CD4-positive, CD25-positive, alpha-beta regulatory T cell (primary cell): ENCODE data around the gene EPHB2. TPM values are rescaled to one million over a fixed set of nuclear protein-coding genes. Genes with fewer than 3 reads are reported as not detected.

Source experiments
- ATAC-seq, 2 donors: fragments of 150-1000 bp; cut with Tn5 transposase; one replicate each; pipeline ENCODE4 v1.10.0; 2021; ENCODE audit warnings: low read depth in 2 of 2, moderate number of reproducible peaks in 2 of 2, moderate library complexity in 1 of 2
- DNase-seq, 3 donors: peaks; one replicate each; pipeline versions ENCODE4 v3.0.0 to v3.0.0-alpha.2; 2012 to 2022; ENCODE audit warnings: mixed read lengths in 1 of 3
- H3K27ac ChIP-seq: one replicate; pipeline ENCODE4 v1.7.0; 2013; ENCODE audit warnings: mild to moderate bottlenecking, low read length; ENCODE audit not compliant: insufficient read depth, poor library complexity, severe bottlenecking
- H3K27me3 ChIP-seq: one replicate; pipeline ENCODE4 v1.7.0; 2013; ENCODE audit warnings: low read length; ENCODE audit not compliant: control insufficient read depth, insufficient read depth
- H3K36me3 ChIP-seq: one replicate; pipeline ENCODE4 v1.7.0; 2013; ENCODE audit warnings: mild to moderate bottlenecking, low read length, moderate library complexity; ENCODE audit not compliant: control insufficient read depth, insufficient read depth
- H3K4me1 ChIP-seq: 2 replicates; pipeline ENCODE4 v1.7.0; 2013; ENCODE audit warnings: mild to moderate bottlenecking, low read length; ENCODE audit not compliant: insufficient read depth, control insufficient read depth, poor library complexity, severe bottlenecking
- H3K4me3 ChIP-seq: one replicate; pipeline ENCODE4 v1.7.0; 2013; ENCODE audit warnings: low read depth, mild to moderate bottlenecking, low read length, moderate library complexity
- H3K9me3 ChIP-seq, 2 experiments: 1 replicate in 1 of 2; 2 replicates in 1 of 2; pipeline ENCODE4 v1.7.0; 2013; ENCODE audit warnings: low read length in 2 of 2, mild to moderate bottlenecking in 1 of 2, moderate library complexity in 1 of 2; ENCODE audit not compliant: control insufficient read depth in 2 of 2
- H3K27ac Mint-ChIP-seq, 3 donors: one replicate each; pipeline ENCODE4 v1.8.0; 2020 to 2022; ENCODE audit warnings: mild to moderate bottlenecking in 3 of 3, mixed read lengths in 3 of 3, moderate library complexity in 2 of 3
- H3K27me3 Mint-ChIP-seq: one replicate; pipeline ENCODE4 v1.8.0; 2022; ENCODE audit warnings: mild to moderate bottlenecking, mixed read lengths
- H3K36me3 Mint-ChIP-seq: one replicate; pipeline ENCODE4 v1.8.0; 2020; ENCODE audit warnings: mixed read lengths
- H3K4me1 Mint-ChIP-seq, 4 donors: one replicate each; pipeline ENCODE4 v1.8.0; 2020 to 2022; ENCODE audit warnings: mixed read lengths in 4 of 4, mild to moderate bottlenecking in 1 of 4
- H3K4me3 Mint-ChIP-seq, 4 donors: one replicate each; pipeline ENCODE4 v1.8.0; 2020 to 2022; ENCODE audit warnings: mild to moderate bottlenecking in 4 of 4, mixed read lengths in 4 of 4, moderate library complexity in 3 of 4
- H3K9me3 Mint-ChIP-seq, 7 donors: one replicate each; pipeline ENCODE4 v1.8.0; 2020 to 2022; ENCODE audit warnings: mixed read lengths in 7 of 7, mild to moderate bottlenecking in 3 of 7, moderate library complexity in 2 of 7
- polyA plus RNA-seq, 4 donors: library from polyadenylated mRNA; unstranded; fragments of 300-500 nt; fragmentation: Illumina TruSeq; gene quantifications; one replicate each; pipeline ENCODE4 v1.2.3, GENCODE V29; 2021
- total RNA-seq: library from RNA; stranded (reverse); gene quantifications from one replicate; pipeline ENCODE4 v1.2.3, GENCODE V29; 2022

Gene EPHB2
- total and polyA plus RNA-seq, 5 donors from 2014 or later, result not detected

GRCh38 chr1:22949822-22950331 lies 239.2 kb downstream of the EPHB2 start:
- no peaks in the 10 kb centered on the region for H3K4me1 Mint-ChIP-seq
- no peak overlapping the region for H3K4me3 Mint-ChIP-seq
- Histone ChIP-seq H3K27me3 (no peaks in the 10 kb centered on the region), H3K4me1 (no peaks in the 10 kb centered on the region), H3K27ac (no peak overlapping the region), H3K36me3 (no peaks in the 10 kb centered on the region), H3K9me3 (no peaks in the 10 kb centered on the region), H3K4me3 (no peak overlapping the region)
- H3K27me3 Mint-ChIP-seq, result peaks cover 48% of the 10 kb centered on the region
- H3K27ac Mint-ChIP-seq, result no peak overlapping the region
- H3K9me3 Mint-ChIP-seq, result no peaks in the 10 kb centered on the region
- DNase-seq (no peak), ATAC-seq (no peak)
- no peaks in the 10 kb centered on the region for H3K36me3 Mint-ChIP-seq

GRCh38 chr1:22951796-22952195 lies 241.2 kb downstream of the EPHB2 start:
- H3K27ac Mint-ChIP-seq, result no peak overlapping the region
- Histone ChIP-seq H3K9me3 (no peaks in the 10 kb centered on the region), H3K4me1 (no peaks in the 10 kb centered on the region), H3K27ac (no peak overlapping the region), H3K4me3 (no peak overlapping the region), H3K36me3 (no peaks in the 10 kb centered on the region), H3K27me3 (no peaks in the 10 kb centered on the region)
- H3K27me3 Mint-ChIP-seq, result peaks cover 49% of the 10 kb centered on the region
- H3K9me3 Mint-ChIP-seq, result no peaks in the 10 kb centered on the region
- DNase-seq (no peak), ATAC-seq (no peak)
- no peaks in the 10 kb centered on the region for H3K4me1 Mint-ChIP-seq
- H3K36me3 Mint-ChIP-seq, result no peaks in the 10 kb centered on the region
- no peak overlapping the region for H3K4me3 Mint-ChIP-seq

DNA sequence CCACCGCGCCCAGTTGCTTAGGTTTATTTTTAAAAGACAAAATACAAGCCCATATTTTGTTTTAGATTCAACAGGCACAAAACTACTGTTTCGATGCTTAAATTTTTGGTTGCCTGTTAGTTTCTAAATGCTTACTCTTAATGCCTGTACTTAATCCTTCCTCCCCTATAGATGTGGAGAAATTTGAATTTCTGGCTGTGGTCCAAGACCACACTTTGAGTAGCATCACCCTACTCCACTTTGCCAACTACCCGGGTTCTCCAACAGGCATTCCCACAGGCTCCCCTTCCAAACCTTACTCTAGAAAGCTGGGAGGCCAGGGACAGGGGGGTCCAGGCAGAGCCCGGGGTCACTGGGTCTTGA lies 242.0 kb downstream of the EPHB2 start:
- no peaks in the 10 kb centered on the region for H3K4me1 ChIP-seq
- no peaks in the 10 kb centered on the region for H3K9me3 ChIP-seq
- H3K4me3 ChIP-seq, result no peak overlapping the region
- no peak overlapping the region for H3K27ac Mint-ChIP-seq
- H3K36me3 ChIP-seq, result no peaks in the 10 kb centered on the region
- ATAC-seq, result no peak
- no peaks in the 10 kb centered on the region for H3K9me3 Mint-ChIP-seq
- no peak overlapping the region for H3K4me3 Mint-ChIP-seq
- H3K4me1 Mint-ChIP-seq, result no peaks in the 10 kb centered on the region
- H3K27me3 Mint-ChIP-seq, result peaks cover 53% of the 10 kb centered on the region
- H3K36me3 Mint-ChIP-seq, result no peaks in the 10 kb centered on the region
- H3K27me3 ChIP-seq, result no peaks in the 10 kb centered on the region
- DNase-seq, result no peak
- H3K27ac ChIP-seq, result no peak overlapping the region

DNA sequence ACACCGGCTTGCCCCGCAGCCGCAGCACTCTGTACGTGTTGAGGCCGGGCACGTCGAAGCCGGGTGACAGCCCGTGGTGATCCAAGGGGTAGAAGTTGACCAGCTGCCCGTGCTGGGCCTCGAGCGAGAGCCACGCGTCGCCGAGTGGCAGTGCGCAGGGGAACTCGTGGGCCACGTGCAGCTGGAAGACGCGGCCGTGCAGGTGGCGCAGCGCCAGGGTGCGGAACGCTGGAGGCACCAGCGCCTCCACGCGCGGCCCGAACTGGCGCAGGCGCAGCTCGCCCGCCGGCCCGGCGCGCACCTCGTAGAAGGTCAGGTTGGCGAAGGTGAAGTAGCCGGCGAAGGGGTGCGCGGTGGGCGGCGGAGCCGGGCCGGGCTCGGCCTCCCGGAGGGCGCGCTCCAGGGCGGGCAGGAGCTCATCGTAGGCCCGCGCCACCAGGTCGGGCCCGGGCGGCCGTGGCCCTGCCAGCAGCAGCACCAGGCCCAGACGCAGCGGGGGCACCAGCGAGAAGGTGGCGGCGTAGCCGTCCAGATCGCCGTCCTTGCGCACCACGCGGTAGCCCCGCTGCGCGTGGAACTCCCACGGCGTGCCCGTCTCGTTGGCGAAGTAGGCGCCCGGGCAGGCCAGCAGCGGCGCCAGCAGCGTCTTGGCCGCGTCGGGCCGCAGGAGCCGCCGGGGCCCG lies 242.6 kb downstream of the EPHB2 start:
- H3K36me3 ChIP-seq, result no peaks in the 10 kb centered on the region
- no peaks in the 10 kb centered on the region for H3K27me3 ChIP-seq
- Mint-ChIP-seq H3K4me1 (no peaks in the 10 kb centered on the region), H3K36me3 (no peaks in the 10 kb centered on the region), H3K27me3 (peaks cover 52% of the 10 kb centered on the region), H3K27ac (no peak overlapping the region), H3K9me3 (no peaks in the 10 kb centered on the region), H3K4me3 (no peak overlapping the region)
- no peaks in the 10 kb centered on the region for H3K9me3 ChIP-seq
- ATAC-seq (no peak), DNase-seq (no peak)
- H3K27ac ChIP-seq, result no peak overlapping the region
- H3K4me1 ChIP-seq, result no peaks in the 10 kb centered on the region
- H3K4me3 ChIP-seq, result no peak overlapping the region

- Histone ChIP-seq H3K4me3 (no peak overlapping the region), H3K36me3 (no peaks in the 10 kb centered on the region), H3K9me3 (no peaks in the 10 kb centered on the region), H3K27ac (no peak overlapping the region), H3K4me1 (no peaks in the 10 kb centered on the region), H3K27me3 (no peaks in the 10 kb centered on the region)
- no peak overlapping the region for H3K4me3 Mint-ChIP-seq
- peaks cover 49% of the 10 kb centered on the region for H3K27me3 Mint-ChIP-seq
- H3K9me3 Mint-ChIP-seq, result no peaks in the 10 kb centered on the region
- no peaks in the 10 kb centered on the region for H3K4me1 Mint-ChIP-seq
- no peak overlapping the region for H3K27ac Mint-ChIP-seq
- DNase-seq, result no peak
- H3K36me3 Mint-ChIP-seq, result no peaks in the 10 kb centered on the region
- ATAC-seq, result no peak
These were observed 243.1 kb downstream of the EPHB2 start for GRCh38 chr1:22953740-22954141.

DNA sequence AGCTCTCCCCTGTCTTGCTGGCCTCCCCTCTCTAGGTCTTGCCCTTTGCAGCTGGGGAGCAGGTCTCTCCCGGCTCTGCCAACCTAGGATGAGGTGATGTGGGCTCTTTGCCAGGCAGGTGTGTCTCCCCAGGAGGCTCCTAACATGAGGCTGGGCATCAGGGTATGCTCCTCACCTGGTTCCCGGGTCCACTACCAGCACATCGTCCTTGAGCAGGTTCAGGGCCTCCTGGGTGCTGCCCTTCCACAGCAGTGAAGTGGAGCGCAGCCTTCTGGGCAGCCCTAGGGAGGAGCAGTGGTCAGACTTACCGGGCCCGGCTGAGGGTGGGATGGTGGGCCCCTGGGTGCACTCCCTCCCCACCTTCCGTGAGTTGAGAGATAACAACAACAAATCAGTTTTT lies 244.5 kb downstream of the EPHB2 start:
- ATAC-seq, result no peak
- Histone ChIP-seq H3K27ac (no peak overlapping the region), H3K4me3 (no peak overlapping the region), H3K9me3 (no peaks in the 10 kb centered on the region), H3K4me1 (no peaks in the 10 kb centered on the region), H3K27me3 (no peaks in the 10 kb centered on the region), H3K36me3 (no peaks in the 10 kb centered on the region)
- Mint-ChIP-seq H3K4me3 (no peak overlapping the region), H3K36me3 (no peaks in the 10 kb centered on the region), H3K27me3 (peaks cover 40% of the 10 kb centered on the region), H3K9me3 (no peaks in the 10 kb centered on the region), H3K4me1 (no peaks in the 10 kb centered on the region), H3K27ac (no peak overlapping the region)
- DNase-seq, result no peak

DNA sequence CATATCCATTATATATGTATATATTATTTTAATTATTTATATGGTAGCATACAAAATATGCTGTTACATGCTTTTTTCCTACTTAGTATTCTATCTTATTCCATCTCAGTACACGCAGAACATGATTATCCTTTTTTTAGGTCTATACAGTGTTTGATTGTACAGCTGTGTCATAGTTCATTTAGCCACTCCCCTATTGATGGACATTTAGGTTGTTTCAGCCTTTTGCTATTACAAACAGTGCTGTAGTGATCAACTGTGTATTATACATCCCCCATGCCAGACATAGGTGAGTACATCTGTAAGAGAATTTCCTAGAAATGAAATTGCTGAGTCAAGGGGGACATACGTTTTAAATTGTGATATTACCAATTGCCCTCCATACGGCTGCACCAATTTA lies 246.4 kb downstream of the EPHB2 start:
- no peaks in the 10 kb centered on the region for H3K4me1 Mint-ChIP-seq
- Histone ChIP-seq H3K36me3 (no peaks in the 10 kb centered on the region), H3K4me3 (no peak overlapping the region), H3K27me3 (no peaks in the 10 kb centered on the region), H3K9me3 (no peaks in the 10 kb centered on the region), H3K27ac (no peak overlapping the region), H3K4me1 (no peaks in the 10 kb centered on the region)
- H3K4me3 Mint-ChIP-seq, result no peak overlapping the region
- ATAC-seq, result no peak
- peaks cover 27% of the 10 kb centered on the region for H3K27me3 Mint-ChIP-seq
- H3K27ac Mint-ChIP-seq, result no peak overlapping the region
- H3K36me3 Mint-ChIP-seq, result no peaks in the 10 kb centered on the region
- no peak for DNase-seq
- no peaks in the 10 kb centered on the region for H3K9me3 Mint-ChIP-seq

DNA sequence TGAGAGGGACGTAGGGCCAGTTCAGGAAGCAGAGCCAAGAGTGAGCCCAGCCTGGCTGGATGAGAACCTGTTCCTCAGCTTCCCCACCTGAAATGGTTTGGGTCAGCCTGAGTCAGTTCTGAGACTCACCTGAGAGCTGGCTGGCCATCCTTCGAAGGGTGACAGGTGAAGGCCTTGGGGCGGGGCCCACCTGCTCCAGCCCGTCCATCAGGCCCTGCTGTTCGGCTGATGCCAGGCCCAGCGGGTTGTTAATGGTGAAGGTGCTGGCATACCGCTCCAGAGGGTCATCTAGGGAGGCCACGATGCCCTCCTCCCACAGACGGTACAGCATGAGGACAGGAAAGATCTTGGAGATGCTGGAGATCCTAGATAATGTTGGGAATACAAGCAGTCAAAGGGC lies 247.9 kb downstream of the EPHB2 start:
- Mint-ChIP-seq H3K27me3 (peaks cover 20% of the 10 kb centered on the region), H3K36me3 (no peaks in the 10 kb centered on the region), H3K27ac (no peak overlapping the region), H3K9me3 (peaks cover 0 to 1% (median 0%) of the 10 kb centered on the region in 7 donors), H3K4me1 (no peaks in the 10 kb centered on the region), H3K4me3 (no peak overlapping the region)
- Histone ChIP-seq H3K36me3 (no peaks in the 10 kb centered on the region), H3K9me3 (no peaks in the 10 kb centered on the region), H3K4me1 (no peaks in the 10 kb centered on the region), H3K27ac (no peak overlapping the region), H3K27me3 (no peaks in the 10 kb centered on the region), H3K4me3 (no peak overlapping the region)
- DNase-seq (no peak), ATAC-seq (no peak)
